Raji (cell line): ENCODE results near the gene OR2M5.

Experiments
- POLR2A ChIP-seq: IDR thresholded peaks from 2 replicates; pipeline ENCODE4 v1.6.1; 2011; ENCODE audit warnings: low read depth, low read length, control low read depth; ENCODE audit not compliant: insufficient read depth

Gene OR2M5, protein sequence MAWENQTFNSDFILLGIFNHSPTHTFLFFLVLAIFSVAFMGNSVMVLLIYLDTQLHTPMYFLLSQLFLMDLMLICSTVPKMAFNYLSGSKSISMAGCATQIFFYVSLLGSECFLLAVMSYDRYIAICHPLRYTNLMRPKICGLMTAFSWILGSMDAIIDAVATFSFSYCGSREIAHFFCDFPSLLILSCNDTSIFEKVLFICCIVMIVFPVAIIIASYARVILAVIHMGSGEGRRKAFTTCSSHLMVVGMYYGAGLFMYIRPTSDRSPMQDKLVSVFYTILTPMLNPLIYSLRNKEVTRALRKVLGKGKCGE

DNA sequence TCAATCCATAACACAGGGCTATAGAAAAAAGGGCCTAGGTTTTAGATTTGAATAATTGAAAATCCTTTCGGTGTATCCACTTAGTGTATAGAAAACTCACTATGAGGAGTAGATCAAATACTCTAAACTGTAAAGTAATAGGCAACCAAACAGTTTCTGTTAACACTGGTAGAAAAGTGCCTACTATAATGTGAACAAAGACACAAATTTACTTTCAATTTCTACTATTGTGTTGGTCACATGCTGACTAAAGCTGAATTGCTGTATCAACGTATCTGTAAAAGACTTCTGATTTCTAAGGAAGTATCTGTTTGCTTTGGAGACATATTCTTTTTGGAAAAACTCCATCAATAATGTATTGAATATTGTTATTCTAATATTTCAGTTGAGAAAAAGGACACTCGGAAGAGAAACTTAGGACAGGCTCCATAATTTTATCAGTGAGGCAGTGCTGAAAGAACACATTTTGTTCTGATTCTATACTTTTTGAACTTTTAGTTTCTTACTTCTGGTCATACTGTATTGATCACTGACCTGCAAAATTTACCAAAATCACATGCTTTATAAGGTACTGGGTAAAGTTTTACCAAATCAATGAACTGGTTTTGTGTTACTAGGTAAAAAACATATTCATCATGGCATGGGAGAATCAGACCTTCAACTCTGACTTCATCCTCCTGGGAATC, at the start of gene OR2M5:
Gene OR2M5, plus strand, starts transcription at position 636 of the 686 bp plus-strand sequence. Its CDS starts 0 bp downstream, at position 636.
- TF ChIP-seq POLR2A = no peak

DNA sequence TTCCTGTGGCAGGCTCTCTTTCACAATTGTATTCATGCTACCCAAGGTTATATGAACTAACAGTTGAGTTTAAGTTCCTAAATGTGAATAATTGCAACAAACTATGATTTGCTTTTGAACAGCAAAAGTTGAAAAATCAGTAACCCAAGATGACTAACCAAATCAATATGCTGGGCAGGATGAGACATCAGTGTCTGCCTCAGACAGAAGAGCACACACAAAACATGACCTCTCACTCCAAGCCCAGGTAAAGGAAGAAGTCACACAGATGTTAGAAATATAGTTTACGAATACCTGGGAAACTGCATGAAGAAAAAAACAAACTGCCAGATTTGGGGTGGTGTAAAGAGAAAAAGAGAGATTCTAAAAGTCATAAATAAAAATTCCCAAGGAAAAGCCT, 46.4 kb upstream of the OR2M5 start:
- TF ChIP-seq POLR2A = no peak

DNA sequence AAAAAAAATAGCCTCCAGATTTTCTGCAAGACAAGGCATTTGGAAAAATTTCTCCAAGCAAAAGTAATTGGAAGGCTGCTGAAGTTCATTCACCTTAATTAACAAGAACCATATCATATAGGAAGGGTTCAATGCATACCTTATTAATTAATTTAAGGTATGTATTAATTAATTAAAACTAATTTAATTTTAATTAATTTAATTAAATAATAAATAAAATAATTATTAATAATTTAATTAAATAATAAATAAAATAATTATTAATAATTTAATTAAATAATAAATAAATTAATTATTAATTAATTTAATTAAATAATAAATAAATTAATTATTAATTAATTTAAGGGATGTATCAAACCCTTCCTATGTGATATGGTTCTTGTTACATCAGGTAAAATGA, 42.1 kb upstream of the OR2M5 start:
- TF ChIP-seq POLR2A = no peak

DNA sequence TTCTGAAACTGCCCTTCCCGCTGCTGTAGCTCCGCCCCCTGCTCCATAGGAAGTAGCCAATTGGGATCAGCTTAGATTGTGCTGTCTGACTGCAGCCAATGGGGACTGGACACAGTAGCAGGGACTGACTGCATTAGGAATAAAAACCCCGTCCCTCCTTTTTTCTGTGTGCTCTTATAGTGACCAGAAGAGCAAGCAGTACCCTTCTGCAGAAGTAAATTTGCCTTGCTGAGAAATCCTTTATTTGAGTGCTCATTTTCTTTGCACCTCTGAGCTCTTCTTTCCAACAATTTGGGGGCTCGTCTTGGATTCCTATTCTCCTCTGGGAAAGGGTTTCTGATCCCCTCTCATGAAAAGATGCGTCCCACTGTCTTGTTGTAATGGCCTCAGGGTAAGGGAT, 33.8 kb upstream of the OR2M5 start:
- TF ChIP-seq POLR2A = no peak

DNA sequence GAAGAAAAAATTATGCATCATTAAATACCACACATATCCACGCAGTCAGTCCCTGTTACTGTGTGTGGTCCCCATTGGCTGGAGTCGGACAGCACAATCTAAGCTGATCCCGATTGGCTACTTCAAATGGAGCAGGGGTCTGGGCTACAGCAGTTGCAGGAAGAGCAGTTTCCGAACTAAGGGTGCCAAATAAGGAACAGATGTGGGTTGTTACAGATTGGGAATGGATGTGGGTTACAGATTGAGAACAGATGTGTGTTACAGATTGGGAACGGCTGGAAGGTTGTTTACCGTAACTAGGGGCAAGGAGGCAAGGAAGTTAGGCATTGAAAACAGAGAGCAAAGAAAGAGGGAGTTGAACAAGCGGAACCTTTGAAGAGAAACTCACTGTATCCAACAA, 30.1 kb upstream of the OR2M5 start:
- no peak for TF ChIP-seq POLR2A

DNA sequence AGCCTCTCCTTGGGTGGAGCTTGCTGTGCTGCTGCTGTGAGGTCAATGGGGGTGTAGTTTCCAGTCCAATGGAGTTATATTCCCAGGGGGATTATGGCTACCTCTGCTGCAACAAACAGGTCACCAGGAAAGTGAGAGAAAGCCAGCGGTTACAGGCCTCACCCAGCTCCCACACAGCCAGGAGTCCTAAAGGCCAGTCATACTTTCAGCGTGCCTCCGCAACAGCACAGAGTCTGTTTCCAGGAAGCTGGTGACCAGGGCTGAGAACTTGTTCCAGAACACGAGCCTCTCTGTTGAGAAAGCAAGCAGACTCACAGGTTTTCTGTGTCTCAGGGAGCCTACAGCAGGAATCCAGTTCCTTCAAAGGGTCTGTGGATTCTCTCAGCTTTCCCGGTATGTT, 17.3 kb upstream of the OR2M5 start:
- TF ChIP-seq POLR2A = no peak

DNA sequence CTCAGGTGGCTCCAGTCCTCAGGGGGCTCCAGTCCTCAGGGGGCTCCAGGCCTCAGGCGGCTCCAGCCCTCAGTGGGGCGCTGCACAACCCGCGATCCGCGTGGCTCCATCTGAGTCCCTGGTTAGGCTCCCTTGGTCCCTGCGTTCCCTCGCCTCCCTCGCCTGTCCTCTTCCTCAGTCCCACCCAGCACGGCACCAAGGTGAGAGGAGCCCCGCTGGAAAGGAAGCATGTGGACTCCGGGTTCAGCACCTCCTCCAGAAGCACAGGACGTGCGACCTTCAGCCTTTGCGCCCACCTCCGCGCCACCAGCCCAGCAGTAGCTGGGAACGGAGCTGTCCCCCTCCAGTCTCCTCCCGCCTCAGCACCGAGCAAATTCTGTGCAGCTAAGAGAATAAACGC, 8.1 kb upstream of the OR2M5 start:
- no peak for TF ChIP-seq POLR2A

DNA sequence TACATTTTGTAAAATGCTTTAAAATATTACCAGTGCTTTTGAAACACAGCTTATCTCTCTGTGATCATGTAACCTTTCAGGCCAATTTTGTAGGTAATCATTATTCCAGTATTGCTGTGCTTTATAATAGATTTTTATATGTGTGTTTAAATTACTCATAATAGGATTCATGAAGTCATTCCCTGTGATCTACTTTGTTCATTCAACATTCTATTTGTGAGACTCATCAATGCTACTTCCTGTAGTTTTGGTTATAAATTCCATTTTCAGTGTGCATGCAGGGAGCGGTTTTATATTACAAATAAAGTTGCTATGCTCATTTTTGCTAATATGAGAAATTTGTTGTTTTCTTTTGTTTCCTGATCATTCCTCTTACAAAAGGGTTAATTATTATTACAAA, 4.1 kb upstream of the OR2M5 start:
- TF ChIP-seq POLR2A = no peak

DNA sequence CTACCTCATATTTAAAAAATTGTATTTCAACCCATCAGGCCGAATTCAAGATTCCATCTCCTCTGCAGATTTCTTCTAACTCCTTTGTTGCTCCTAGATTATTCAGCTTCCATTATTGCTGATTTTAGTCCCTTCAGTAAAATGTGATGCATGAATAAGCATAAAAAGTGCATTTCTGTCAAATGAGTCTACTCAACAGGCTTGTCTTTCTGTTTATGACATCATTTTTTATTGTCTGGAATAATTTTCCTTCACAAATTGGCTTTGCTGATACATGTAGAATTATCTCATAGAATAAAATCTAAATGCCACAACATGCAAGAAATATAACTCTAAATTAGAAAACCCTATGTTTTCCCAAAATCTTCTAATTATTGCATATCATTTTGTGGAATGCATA, 1.6 kb upstream of the OR2M5 start:
- TF ChIP-seq POLR2A = no peak

DNA sequence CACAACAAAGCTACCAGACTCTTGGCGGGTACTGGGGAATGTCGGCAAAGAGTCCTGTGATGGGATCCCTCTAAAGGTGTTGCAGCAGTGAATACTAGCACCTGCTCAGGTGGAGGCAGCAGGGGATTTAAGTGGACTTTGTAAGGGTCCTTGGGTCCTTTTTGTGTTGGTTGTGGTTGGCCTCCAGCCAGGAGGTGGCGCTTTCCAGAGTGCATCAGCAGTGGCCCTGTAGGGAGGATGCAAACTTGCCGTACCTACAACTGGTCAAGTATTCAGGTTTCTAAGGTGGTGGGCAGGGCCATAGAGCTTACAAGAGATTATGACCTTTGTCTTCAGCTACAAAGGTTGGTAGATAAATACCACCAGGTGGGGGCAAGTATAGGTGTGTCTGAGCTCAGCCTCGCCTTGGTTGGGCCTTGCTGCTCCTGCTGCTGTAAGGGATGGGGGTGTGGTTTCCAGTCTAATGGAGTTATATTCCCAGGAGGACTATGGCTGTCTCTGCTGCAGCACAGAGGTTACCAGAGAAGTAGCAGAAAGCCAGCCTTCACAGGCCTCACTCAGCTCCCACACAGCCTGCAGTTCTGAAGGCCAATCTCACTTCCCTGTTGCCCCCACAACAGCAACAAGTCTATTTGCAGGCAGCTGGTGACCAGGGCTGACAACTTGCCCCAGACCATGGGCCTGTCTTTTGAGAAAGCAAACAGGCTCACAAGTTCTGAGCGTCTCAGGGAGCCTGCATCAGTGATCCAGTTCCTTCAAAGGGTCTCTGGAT, 7.3 kb downstream of the OR2M5 start:
- no peak for TF ChIP-seq POLR2A

DNA sequence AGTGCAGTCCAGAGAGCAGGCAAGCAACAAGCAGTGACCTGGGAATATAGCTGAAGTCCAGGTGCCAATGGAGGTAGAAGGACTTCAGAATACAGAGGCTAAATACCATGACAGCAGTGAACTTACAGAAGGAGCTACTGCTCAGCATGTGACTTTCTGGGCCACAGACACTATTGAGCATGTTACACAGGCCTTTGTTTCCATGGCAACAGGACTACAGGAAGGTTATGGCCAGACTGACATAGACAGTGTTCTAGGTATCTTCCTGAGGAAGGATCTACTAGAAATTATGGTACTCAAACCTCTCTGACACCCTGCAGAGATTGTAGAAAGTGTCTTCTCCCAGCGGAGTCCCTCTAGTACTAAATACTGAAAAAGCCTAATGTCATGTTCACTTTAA, 11.0 kb downstream of the OR2M5 start:
- TF ChIP-seq POLR2A = no peak

DNA sequence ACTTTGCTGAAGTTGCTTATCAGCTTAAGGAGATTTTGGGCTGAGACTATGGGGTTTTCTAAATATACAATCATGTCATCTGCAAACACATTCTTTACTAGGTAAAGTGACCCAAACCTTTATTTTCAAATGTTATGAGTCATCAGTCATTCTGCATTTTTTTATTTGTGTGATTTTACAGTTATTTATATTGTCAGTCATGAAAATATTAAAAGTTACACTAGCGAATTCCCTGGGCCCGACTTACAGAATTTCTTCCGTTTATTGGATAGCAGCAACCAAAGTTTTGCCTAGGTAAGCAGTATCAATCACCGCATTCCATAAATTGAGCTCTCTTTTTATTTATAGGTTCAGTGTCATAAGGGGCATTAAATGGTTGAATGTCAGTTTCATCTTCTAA, 13.8 kb downstream of the OR2M5 start:
- no peak for TF ChIP-seq POLR2A

DNA sequence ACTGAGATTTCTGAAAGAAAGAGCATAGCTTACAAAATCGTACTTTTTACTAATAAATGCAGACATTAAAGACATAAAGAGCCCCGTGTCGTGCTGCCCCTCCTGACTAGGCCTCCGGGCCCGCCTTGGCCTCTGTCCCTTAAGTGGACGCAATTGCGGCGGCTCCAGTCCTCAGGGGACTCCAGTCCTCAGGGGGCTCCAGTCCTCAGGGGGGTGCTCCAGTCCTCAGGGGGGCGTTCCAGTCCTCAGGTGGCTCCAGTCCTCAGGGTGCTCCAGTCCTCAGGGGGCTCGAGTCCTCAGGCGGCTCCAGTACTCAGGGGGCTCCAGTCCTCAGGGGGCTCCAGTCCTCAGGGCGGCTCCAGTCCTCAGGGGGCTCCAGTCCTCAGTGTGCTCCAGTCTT, 19.1 kb downstream of the OR2M5 start:
- no peak for TF ChIP-seq POLR2A

DNA sequence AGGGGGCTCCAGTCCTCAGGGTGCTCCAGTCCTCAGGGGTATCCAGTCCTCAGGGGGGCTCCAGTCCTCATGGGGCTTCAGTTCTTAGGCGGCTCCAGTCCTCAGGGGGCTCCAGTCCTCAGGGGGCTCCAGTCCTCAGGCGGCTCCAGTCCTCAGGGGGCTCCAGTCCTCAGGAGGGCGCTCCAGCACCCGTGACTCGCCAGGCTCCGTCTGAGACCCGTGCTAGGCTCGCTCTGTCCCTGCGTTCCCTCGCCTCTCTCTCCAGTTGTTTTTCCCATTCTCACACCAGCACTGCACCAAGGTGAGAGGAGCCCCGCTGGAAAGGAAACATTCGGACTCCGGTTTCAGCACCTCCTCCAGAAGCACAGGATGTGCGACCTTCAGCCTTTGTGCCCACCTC, 20.2 kb downstream of the OR2M5 start:
- no peak for TF ChIP-seq POLR2A

DNA sequence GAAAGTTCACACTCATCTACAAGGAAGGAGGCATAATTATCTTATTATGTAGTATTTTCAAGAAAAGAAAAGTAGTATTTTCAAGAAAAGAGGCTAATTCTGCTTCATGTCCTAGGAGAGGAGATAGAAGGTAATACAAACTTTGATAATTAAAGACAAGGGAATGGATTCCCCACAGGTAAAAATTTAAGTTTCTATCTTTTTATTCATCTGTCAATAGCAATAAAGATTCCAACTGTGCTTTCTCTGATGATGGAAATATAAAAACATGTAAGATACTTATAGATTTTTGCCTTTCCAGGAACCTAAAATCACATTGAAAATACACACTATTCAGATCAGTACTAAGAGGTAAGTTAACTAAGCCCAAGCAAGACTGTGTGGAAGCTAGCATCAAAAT, 29.6 kb downstream of the OR2M5 start, which contains the start of gene OR2M2:
Gene OR2M2, plus strand, starts transcription at position 301 of the 400 bp plus-strand sequence. CDS start 5,165 bp downstream, outside the sequence.
- TF ChIP-seq POLR2A = no peak

DNA sequence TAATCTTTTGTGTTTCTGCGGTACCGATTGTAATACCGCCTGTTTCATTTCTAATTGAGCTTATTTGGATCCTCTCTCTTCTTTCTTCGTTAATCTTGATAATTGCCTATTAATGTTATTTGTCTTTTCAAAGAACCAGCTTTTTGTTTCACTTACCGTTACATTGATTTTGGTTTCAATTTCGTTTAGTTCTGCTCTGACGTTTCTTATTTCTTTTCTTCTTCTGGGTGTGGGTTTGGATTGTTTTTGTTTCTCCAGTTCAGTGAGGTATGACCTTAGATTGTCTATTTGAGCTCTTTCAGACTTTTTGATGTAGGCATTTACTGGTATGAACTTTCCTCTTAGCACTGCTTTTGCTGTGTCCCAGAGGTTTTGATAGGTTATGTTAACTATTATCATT, 39.0 kb downstream of the OR2M5 start:
- TF ChIP-seq POLR2A = no peak
